ENCODE results near the gene COLGALT1.

DNA sequence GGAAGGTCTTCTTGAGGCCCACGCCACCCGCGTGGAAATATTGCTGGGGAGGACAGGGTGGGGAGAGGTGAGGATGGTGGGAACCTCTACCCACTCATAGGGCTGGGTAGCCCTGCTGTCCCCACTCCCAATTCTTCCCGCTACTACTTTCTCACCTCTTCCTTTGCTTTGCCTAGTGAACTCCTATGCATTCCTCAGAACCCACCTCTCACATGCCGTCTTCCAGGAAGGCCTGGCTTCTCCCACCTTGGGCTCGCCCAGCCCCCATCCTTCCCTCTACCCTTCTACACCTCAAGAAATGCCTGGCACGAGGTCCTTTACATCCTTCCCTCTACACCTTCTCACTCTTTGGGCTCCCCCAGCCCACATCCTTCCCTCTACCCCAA is 62.4 kb downstream of the COLGALT1 start:
- TF ChIP-seq, protein P1, sequence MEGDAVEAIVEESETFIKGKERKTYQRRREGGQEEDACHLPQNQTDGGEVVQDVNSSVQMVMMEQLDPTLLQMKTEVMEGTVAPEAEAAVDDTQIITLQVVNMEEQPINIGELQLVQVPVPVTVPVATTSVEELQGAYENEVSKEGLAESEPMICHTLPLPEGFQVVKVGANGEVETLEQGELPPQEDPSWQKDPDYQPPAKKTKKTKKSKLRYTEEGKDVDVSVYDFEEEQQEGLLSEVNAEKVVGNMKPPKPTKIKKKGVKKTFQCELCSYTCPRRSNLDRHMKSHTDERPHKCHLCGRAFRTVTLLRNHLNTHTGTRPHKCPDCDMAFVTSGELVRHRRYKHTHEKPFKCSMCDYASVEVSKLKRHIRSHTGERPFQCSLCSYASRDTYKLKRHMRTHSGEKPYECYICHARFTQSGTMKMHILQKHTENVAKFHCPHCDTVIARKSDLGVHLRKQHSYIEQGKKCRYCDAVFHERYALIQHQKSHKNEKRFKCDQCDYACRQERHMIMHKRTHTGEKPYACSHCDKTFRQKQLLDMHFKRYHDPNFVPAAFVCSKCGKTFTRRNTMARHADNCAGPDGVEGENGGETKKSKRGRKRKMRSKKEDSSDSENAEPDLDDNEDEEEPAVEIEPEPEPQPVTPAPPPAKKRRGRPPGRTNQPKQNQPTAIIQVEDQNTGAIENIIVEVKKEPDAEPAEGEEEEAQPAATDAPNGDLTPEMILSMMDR (IDR thresholded peaks at IDR 0.05; ENCODE audit: low read depth, low read length, poor library complexity, severe bottlenecking): no peak
- TF ChIP-seq EZH2phosphoT487 (IDR thresholded peaks at IDR 0.05; ENCODE audit: borderline replicate concordance, low read length): no peak
